A549 treated with ZK216348 at 1 μM for 4 hours (cell line): ENCODE measurements around the gene REX1BD. TPM values are rescaled to one million over a fixed set of nuclear protein-coding genes. Genes with fewer than 3 reads are reported as not detected.

Experiments used
- total RNA-seq: library from RNA; stranded (reverse); fragments of 200-300 nt; extraction: Qiagen RNA extraction; gene quantifications from 5 replicates; pipeline ENCODE4 v1.2.3, GENCODE V29; 2022; ENCODE audit warnings: low read depth

REX1BD gene
- total RNA-seq = 31.0 to 64.3 TPM (median 56.1 TPM) in 5 replicates

DNA sequence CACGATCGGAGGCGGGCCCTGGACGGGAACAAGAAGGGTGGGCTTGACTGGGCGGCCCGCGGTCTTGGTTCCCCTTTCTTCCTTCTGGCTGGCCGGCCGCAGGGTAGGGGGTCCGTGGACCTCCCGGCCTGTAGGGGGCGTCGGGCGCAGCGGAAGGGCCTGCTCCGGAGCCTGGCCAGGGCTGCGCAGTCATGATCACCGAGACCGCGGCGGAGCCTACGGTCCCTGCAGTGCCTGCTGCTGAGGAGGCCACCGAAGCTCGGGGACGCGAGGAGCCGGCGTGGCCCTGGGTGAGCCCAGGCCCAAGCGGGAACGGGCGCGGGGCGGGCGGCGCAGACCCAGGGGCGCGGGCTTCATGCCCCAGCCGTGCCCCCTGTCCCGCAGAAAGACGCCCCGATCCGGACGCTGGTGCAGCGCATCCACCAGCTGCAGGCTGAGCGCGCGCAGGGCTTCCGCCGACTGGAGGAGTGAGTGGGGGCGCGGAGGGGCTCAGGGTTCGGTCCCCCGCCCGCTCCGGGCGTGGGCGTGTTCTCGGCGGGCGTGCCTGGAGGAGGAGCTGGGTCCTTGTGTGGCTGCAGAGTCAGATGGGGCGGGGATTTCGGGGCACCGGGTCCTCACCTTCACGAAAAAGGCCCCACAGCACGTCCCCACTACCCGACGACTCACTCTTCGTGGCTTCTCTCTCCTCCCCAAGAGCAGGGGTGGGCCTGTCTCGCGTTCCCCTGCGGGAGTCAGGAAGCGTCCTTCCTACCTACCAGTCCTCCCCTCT is at the start of gene REX1BD:
TSS of gene REX1BD (plus strand) at position 188 of the 769 bp plus-strand sequence. CDS start at position 192, 4 bp downstream.

DNA sequence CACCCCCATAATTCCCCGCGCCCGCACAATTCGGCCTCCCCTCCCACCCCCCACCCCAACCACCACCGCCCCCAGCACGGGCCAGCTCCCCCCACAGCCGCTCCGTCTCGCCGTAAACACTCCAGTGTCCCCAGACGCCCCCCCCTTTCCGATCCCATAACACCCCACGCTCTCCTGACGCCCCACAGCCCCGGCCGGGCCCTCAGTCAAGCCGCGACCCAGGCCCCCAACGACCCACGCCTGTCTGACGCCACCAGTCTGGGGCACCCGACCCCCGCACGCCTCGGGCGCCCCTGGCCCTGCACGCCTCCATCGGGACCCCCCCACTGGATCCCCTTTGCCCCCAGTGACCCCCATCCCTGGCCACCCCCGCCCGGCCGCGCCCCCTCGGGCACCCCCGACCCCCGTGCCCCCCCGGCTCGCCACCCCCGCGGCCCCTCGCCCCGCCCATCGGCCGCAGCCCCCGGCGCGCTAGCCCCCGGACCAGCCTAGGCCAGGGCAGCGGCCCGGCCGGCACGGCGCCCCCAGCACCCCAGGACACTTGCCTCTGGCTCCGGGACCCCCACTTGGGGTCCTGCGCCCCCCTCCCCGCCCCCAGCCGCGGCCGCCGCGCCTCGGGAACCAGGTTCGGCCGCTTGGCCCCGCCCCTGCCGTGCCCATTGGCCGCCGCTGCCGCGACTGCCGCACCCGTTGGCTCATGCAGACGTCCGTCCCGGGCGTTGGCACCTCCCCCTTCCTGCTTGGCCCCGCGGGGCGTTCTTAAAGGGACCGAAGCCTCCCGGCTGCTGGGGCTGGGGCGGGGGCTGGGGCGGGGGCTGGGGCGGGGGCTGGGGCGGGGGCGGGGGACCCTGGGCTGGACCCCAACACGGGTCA is 45.4 kb upstream of the REX1BD start, which contains the start of gene FKBP8:
TSS of gene FKBP8 (minus strand) at position 633 of the 873 bp plus-strand sequence. CDS start 1,603 bp downstream, outside the sequence.

DNA sequence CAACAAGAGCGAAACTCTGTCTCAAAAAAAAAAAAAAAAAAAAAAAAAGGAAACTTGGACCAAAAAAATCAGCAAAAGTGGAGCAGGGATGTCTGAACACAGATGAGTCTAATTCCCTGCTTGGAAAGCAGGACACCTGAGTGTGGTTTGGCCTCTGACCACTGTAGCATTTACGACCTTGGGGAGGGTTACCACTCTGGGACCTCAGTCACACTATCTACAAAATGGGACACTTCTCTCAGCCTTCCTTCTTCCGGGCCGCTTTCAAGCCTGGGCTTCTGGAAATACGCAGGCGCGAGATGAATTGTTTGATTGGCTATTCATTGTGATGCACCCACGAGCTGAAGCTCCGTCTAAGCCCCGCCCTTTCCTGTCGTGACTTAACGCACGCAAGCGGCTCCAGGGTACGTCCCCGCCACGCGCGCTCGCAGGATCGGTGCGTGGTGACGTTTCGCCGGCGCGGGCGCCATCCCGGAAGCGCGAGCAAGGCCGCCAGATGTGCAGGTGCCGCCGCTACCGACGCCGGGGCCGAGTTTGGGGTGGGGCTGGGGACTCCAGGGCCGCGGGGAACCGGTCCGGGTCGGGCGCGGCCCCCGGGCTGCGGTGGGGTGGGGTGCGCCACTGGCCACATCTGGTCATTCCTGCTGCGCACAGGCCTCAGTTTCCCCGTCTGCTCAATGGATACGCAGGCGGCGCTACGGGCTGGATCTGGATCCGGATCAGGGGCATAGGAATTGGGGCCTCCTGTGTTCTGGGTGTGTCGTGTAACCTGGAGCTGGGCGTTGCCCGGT is 31.0 kb upstream of the REX1BD start, which contains the start of gene KXD1:
TSS of gene KXD1 (plus strand) at position 460 of the 791 bp plus-strand sequence. CDS start 4,187 bp downstream, outside the sequence.

GRCh38 chr19:18571564-18572344 is 16.8 kb upstream of the REX1BD start, which contains the start of gene UBA52:
Gene UBA52 (plus strand): TSS chr19:18571857. CDS start chr19:18573301, 1,444 bp downstream.

GRCh38 chr19:18606281-18607225 is 18.0 kb downstream of the REX1BD start, which contains the start of gene CRLF1:
Gene CRLF1 (minus strand): TSS chr19:18606799. CDS start chr19:18606656, 143 bp downstream.

GRCh38 chr19:18612772-18613588 is 24.4 kb downstream of the REX1BD start, which contains the start of gene TMEM59L:
Gene TMEM59L (plus strand): TSS chr19:18612870. CDS start chr19:18612959, 89 bp downstream.

DNA sequence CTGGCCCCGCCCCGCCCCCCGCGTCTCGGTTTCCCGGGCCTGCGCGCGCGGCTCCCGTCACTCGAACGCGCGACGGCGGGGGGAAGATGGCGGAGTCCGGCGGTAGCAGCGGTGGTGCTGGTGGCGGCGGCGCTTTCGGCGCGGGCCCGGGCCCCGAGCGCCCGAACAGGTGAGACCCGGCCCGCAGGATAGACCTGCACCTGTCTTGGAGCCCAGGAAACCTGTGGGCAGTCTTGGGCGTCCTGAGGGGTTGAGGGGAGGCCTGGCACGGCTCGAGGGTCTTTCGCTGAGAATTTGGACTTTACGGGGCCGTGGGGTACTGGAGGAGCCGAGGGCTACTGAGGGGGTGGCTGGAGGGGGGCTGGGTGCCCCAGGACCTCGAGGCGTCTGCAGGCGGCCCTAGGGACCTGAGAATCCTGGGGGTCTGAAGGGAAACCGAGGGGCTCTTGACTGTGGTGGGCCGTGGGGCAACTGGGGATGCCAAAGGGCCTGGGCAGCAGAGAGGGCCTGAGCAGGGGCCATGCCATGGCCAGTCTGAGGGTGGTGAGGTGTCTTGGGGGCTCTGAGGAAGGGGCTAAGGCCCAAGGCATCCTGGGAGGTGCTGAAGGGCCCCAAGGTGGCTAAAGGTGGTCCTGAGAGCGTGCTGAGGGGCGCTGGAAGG is 48.5 kb downstream of the REX1BD start, which contains the start of gene KLHL26:
TSS of gene KLHL26 (plus strand) at position 60 of the 661 bp plus-strand sequence. CDS start at position 87, 27 bp downstream.

Other genes with a start within 250 kb of the REX1BD start
- 1.6 to 3.2 TPM (median 2.6 TPM) in 5 replicates for gene PGPEP1, start 248.2 kb upstream of the REX1BD start, total RNA-seq
- gene GDF15, start 202.6 kb upstream of the REX1BD start, total RNA-seq = 15.2 to 41.1 TPM (median 30.8 TPM) in 5 replicates
- not detected in 5 replicates for gene LRRC25, start 191.2 kb upstream of the REX1BD start, total RNA-seq
- 30.2 to 51.6 TPM (median 49.6 TPM) in 5 replicates for gene SSBP4, start 169.4 kb upstream of the REX1BD start, total RNA-seq
- 28.6 to 46.9 TPM (median 39.3 TPM) in 5 replicates for gene ISYNA1, start 150.7 kb upstream of the REX1BD start, total RNA-seq
- 3.7 to 6.5 TPM (median 5.4 TPM) in 5 replicates for gene ELL, start 66.7 kb upstream of the REX1BD start, total RNA-seq
- gene FKBP8, start 45.2 kb upstream of the REX1BD start, total RNA-seq = 85.4 to 164 TPM (median 152 TPM) in 5 replicates
- gene KXD1, start 30.9 kb upstream of the REX1BD start, total RNA-seq = 74.1 to 108 TPM (median 102 TPM) in 5 replicates
- gene UBA52, start 16.9 kb upstream of the REX1BD start, total RNA-seq = 1,053 to 1,266 TPM (median 1,114 TPM) in 5 replicates
- gene CRLF1, start 18.0 kb downstream of the REX1BD start, total RNA-seq = 2.6 to 5.8 TPM (median 3.3 TPM) in 5 replicates
- gene TMEM59L, start 24.1 kb downstream of the REX1BD start, total RNA-seq = 5.8 to 6.2 TPM (median 6.0 TPM) in 5 replicates
- gene KLHL26, start 48.2 kb downstream of the REX1BD start, total RNA-seq = 1.7 to 5.3 TPM (median 3.4 TPM) in 5 replicates
- gene CRTC1, start 94.9 kb downstream of the REX1BD start, total RNA-seq = 2.5 to 5.8 TPM (median 4.7 TPM) in 5 replicates
- 0.09 to 0.15 TPM (median 0.12 TPM) in 4 of 5 replicates, not detected in the other for gene COMP, start 202.5 kb downstream of the REX1BD start, total RNA-seq
- gene UPF1, start 243.2 kb downstream of the REX1BD start, total RNA-seq = 24.1 to 45.3 TPM (median 41.7 TPM) in 5 replicates